ENCODE measurements around the gene MLEC. TPM values are rescaled to one million over a fixed set of nuclear protein-coding genes. Genes with fewer than 3 reads are reported as not detected.

The MLEC gene
- total RNA-seq, 1 donor from 2014 or later = 33.1 TPM

- H3K9me3 ChIP-seq = no peaks in the 10 kb centered on the region
- no peaks in the 10 kb centered on the region for H3K27me3 ChIP-seq
- DNase-seq (ENCODE audit: extremely low spot score in 2 of 2) = no peak
- H3K27ac ChIP-seq = no peak overlapping the region
- intact Hi-C loops (cut with DNase I) = no loop called here
- TF ChIP-seq POLR2AphosphoS5 (IDR thresholded peaks at IDR 0.05; ENCODE audit: insufficient read depth in 1 of 2, low read depth in 1 of 2) (no peak), CTCF (IDR thresholded peaks at IDR 0.05) (no peak), POLR2A (IDR thresholded peaks at IDR 0.05) (no peak)
- H3K4me3 ChIP-seq = no peak overlapping the region
- no peaks in the 10 kb centered on the region for H3K4me1 ChIP-seq
- H3K36me3 ChIP-seq = no peaks in the 10 kb centered on the region
Measured at GRCh38 chr12:120750806-120751205, 63.9 kb downstream of the MLEC start.

- no peaks in the 10 kb centered on the region for H3K27me3 ChIP-seq
- no peaks in the 10 kb centered on the region for H3K36me3 ChIP-seq
- H3K9me3 ChIP-seq = no peaks in the 10 kb centered on the region
- H3K27ac ChIP-seq = no peak overlapping the region
- no peak for DNase-seq (ENCODE audit: extremely low spot score in 2 of 2)
- intact Hi-C loops (cut with DNase I) = no loop called here
- no peaks in the 10 kb centered on the region for H3K4me1 ChIP-seq
- TF ChIP-seq POLR2A (IDR thresholded peaks at IDR 0.05) (no peak), POLR2AphosphoS5 (IDR thresholded peaks at IDR 0.05; ENCODE audit: insufficient read depth in 1 of 2, low read depth in 1 of 2) (no peak), CTCF (IDR thresholded peaks at IDR 0.05) (no peak)
- no peak overlapping the region for H3K4me3 ChIP-seq
Measured at GRCh38 chr12:120751389-120751788, 64.4 kb downstream of the MLEC start.

Other genes with a start within 250 kb of the MLEC start
- 928 TPM for gene COX6A1, start 249.0 kb upstream of the MLEC start, total RNA-seq
- 3.9 TPM for gene TRIAP1, start 240.8 kb upstream of the MLEC start, total RNA-seq
- 15.5 TPM for gene GATC, start 240.7 kb upstream of the MLEC start, total RNA-seq
- 105 TPM for gene SRSF9, start 217.4 kb upstream of the MLEC start, total RNA-seq
- gene DYNLL1, start 191.0 kb upstream of the MLEC start, total RNA-seq = 318 TPM
- 18.4 TPM for gene COQ5, start 158.0 kb upstream of the MLEC start, total RNA-seq
- 161 TPM for gene RNF10, start 152.8 kb upstream of the MLEC start, total RNA-seq
- 35.6 TPM for gene POP5, start 105.7 kb upstream of the MLEC start, total RNA-seq
- gene CABP1, start 46.5 kb upstream of the MLEC start, total RNA-seq = 0.49 TPM
- gene UNC119B, start 23.3 kb downstream of the MLEC start, total RNA-seq = 16.0 TPM
- gene ACADS, start 38.7 kb downstream of the MLEC start, total RNA-seq = 21.4 TPM
- 48.9 TPM for gene SPPL3, start 217.2 kb downstream of the MLEC start, total RNA-seq